GM18517 (cell line): ENCODE results near the gene ACADS.

ENCODE experiments used
- ATAC-seq: cut with Tn5 transposase; IDR thresholded peaks from one replicate; pipeline ENCODE4 v1.9.1; 2021; ENCODE audit warnings: mild to moderate bottlenecking, moderate library complexity; ENCODE audit not compliant: unreplicated experiment

The ACADS gene

DNA sequence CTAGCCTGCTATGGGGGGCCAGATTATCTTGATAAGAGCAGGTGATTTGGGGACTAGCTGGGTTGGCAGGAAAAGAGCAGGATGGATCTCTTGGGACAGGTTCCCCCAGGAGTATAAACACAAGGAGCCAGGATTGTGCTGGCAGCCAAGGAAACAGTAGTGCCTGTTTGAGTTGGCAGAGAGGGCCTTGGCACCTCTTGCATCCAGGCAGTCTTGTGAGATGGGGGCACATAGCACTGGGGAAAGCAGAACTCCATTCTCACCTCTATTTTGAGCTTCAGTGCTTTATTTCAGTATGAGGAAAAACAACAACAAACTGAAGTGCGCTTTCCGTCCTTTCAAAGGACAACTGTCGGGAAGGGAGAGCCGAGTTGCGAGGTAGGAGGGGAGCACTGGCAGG, 24.7 kb upstream of the ACADS start:
- ATAC-seq, result no peak

DNA sequence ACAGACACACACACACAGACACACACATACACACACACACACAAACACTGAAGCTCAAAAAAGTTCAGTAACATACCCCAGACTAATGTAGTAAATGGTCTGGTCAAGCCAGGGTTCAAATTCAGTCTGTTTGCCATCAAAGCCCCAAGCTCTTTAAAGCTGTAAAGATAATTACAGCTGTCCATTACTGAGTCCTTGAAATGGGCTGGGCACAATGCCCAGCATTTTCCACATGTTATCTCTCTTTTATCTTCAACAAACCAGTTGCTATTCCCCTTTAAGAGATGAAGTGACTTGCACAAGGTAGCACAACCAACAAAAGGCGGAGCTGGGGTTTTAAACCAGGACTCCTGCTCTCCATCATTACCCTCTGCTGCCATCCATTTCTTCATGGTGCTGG, 23.0 kb upstream of the ACADS start:
- no peak for ATAC-seq

GRCh38 chr12:120703311-120703942, 22.2 kb upstream of the ACADS start:
- no peak for ATAC-seq

- ATAC-seq, result no peak
Measured at GRCh38 chr12:120705618-120706017, 20.0 kb upstream of the ACADS start.

GRCh38 chr12:120706029-120706428, 19.6 kb upstream of the ACADS start:
- no peak for ATAC-seq

GRCh38 chr12:120708651-120709050, 17.0 kb upstream of the ACADS start:
- no peak for ATAC-seq

DNA sequence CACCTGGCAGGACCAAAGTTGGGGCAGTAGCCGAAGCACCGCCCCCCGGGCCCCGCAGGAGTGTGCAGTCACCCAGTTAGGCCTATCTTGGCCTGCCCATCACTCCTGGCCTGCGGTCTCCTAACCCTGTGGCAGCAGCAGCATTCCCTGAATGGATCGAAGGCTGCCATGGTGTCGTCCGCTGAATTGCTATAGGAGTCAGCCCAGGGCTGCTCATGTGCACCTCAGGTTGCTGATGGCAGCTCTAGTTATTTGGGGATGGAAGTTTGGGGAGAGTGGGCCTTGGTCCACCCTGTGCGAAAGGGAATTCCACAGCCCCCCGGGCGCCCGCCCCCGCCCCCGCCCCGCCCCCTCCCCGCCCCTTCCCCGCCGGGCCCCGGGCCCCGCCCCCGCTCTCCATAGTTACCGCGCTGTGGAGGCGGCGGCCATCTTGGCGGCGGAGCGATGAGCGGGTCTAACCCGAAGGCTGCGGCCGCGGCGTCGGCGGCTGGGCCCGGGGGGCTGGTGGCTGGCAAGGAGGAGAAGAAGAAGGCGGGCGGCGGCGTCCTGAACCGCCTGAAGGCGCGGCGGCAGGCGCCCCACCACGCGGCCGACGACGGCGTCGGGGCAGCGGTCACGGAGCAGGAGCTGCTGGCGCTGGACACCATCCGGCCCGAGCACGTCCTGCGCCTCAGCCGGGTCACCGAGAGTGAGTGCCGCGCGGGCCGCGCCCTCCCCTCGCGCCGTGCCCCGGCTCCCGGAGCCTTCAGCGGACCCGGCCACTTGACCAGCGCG, 15.4 kb upstream of the ACADS start, which contains the start of gene UNC119B:
Gene UNC119B, plus strand, starts transcription at position 428 of the 774 bp plus-strand sequence. Its CDS starts 17 bp downstream, at position 445.
- peak; percentile 61 for ATAC-seq

- ATAC-seq, result no peak
Measured at GRCh38 chr12:120710805-120711296, 14.8 kb upstream of the ACADS start.

DNA sequence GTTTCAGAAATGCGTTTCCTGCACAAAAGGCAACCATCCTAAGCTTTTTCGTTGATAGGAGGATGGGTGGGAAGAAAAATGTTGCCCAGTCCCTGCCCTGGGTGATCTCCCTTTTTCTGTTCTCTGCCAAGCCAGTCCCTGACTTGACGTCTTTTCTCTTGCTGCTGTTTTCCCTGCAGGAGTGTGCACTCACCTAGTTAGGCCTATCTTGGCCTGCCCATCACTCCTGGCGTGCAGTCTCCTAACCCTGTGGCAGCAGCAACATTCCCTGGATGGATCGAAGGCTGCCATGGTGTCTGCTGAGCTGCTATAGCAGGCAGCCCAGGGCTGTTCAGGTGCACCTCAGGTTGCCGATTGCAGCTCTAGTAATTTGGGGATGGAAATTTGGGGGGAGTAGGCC, 14.2 kb upstream of the ACADS start:
- no peak for ATAC-seq

GRCh38 chr12:120712610-120713009, 13.0 kb upstream of the ACADS start:
- ATAC-seq, result no peak

DNA sequence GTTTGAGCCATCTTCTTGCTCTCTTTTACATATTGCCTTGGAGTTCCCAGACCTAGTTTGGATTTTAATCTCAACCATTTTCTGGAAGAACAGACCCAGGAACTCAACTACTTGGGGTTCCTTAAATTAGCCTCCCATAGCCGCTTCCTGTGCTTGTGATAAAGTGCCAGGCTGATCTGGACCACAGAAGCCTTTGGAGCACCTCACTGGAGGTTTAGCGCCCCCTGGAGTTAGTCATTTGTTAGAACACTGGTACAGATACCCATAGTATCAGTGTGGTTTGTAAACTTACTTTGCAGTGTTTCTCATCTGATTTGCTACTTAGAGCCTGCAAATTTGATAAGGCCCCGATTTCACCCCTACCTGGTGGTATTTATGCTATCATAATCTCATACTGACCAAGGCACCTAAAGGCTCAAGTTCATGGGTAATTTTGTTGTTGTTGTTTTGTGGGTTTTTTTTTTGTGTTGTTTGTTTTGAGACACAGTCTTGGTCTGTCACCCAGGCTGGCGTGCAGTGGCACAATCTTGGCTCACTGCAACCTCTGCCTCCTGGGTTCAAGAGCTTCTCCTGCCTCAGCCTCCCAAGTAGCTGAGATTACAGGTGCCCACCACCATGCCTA, 11.7 kb upstream of the ACADS start:
- ATAC-seq, result no peak

DNA sequence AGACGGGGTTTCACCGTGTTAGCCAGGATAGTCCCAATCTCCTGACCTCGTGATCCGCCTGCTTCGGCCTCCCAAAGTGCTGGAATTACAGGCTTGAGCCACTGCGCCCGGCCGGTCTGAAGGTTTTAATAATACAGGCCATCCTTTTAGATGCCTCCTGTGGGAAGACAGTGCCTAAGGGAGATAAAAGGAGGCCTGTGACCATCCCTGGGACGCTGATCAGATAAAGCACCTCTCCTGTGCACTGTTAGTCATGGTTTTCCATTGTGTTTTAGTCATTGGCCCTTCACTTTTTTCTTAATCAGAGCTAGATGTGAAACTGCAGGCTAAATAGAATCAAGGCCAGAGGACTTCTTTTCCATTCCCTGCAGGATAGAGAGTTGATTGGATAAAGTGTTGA, 7.6 kb upstream of the ACADS start:
- ATAC-seq, result no peak

GRCh38 chr12:120719072-120719471, 6.6 kb upstream of the ACADS start:
- ATAC-seq, result no peak

- no peak for ATAC-seq
Measured at GRCh38 chr12:120719496-120720233, 6.0 kb upstream of the ACADS start.

GRCh38 chr12:120720234-120720986, 5.2 kb upstream of the ACADS start:
- ATAC-seq, result no peak

GRCh38 chr12:120720987-120721801, 4.4 kb upstream of the ACADS start:
- no peak for ATAC-seq

GRCh38 chr12:120721866-120722265, 3.8 kb upstream of the ACADS start:
- no peak for ATAC-seq

- no peak for ATAC-seq
Measured at GRCh38 chr12:120722784-120723183, 2.8 kb upstream of the ACADS start.

GRCh38 chr12:120724720-120725119, 906 bp upstream of the ACADS start:
- ATAC-seq, result no peak
